Measurements from ENCODE around the gene IL22. TPM values are rescaled to one million over a fixed set of nuclear protein-coding genes. Genes with fewer than 3 reads are reported as not detected.

IL22 gene
- total RNA-seq, 1 donor from 2014 or later, result not detected

GRCh38 chr12:68269779-68270178 lies 16.4 kb upstream of the IL22 start:
- peaks cover 5% of the 10 kb centered on the region for H3K4me1 Mint-ChIP-seq (ENCODE audit: low read depth, unreplicated experiment)
- H3K27me3 Mint-ChIP-seq (ENCODE audit: low read depth, unreplicated experiment), result no peaks in the 10 kb centered on the region
- Histone ChIP-seq H3K27ac (ENCODE audit: low read depth, low read length) (no peak overlapping the region), H4K20me1 (ENCODE audit: insufficient read depth, low read length) (no peaks in the 10 kb centered on the region), H3K36me3 (ENCODE audit: insufficient read depth, low read length) (no peaks in the 10 kb centered on the region), H3K9me3 (ENCODE audit: insufficient read depth, low read depth, low read length) (no peaks in the 10 kb centered on the region), H2AFZ (ENCODE audit: low read depth, low read length) (no peak overlapping the region), H3K4me1 (ENCODE audit: insufficient read depth, low read length) (peaks cover under 1% of the 10 kb centered on the region), H3K27me3 (ENCODE audit: insufficient read depth, low read length) (no peaks in the 10 kb centered on the region), H3K9ac (ENCODE audit: low read length) (no peak overlapping the region), H3K4me2 (ENCODE audit: low read length) (no peak overlapping the region), H3K4me3 (ENCODE audit: insufficient read depth, low read depth, low read length) (no peak overlapping the region), H3K79me2 (ENCODE audit: insufficient read depth, low read length) (no peaks in the 10 kb centered on the region)
- no peak for FAIRE-seq
- no peaks in the 10 kb centered on the region for H3K9me3 Mint-ChIP-seq (ENCODE audit: unreplicated experiment)
- no peak for TF ChIP-seq CTCF (IDR thresholded peaks at IDR 0.05; ENCODE audit: insufficient read depth, low read depth, low read length)
- TF ChIP-seq EZH2 (IDR thresholded peaks at IDR 0.05; ENCODE audit: insufficient read depth, low read length), result no peak
- DNase-seq (ENCODE audit: low read depth), result no peak
- H3K27ac Mint-ChIP-seq (ENCODE audit: unreplicated experiment), result no peak overlapping the region
- H3K4me3 Mint-ChIP-seq (ENCODE audit: unreplicated experiment), result no peak overlapping the region
- H3K36me3 Mint-ChIP-seq (ENCODE audit: low read depth, unreplicated experiment), result no peaks in the 10 kb centered on the region

- H3K79me2 ChIP-seq (ENCODE audit: insufficient read depth, low read length), result no peaks in the 10 kb centered on the region
- H2AFZ ChIP-seq (ENCODE audit: low read depth, low read length), result no peak overlapping the region
- TF ChIP-seq EZH2 (IDR thresholded peaks at IDR 0.05; ENCODE audit: insufficient read depth, low read length) (no peak), CTCF (IDR thresholded peaks at IDR 0.05; ENCODE audit: insufficient read depth, low read depth, low read length) (no peak)
- no peaks in the 10 kb centered on the region for H3K9me3 ChIP-seq (ENCODE audit: insufficient read depth, low read depth, low read length)
- no peak overlapping the region for H3K4me2 ChIP-seq (ENCODE audit: low read length)
- no peak overlapping the region for H3K9ac ChIP-seq (ENCODE audit: low read length)
- no peaks in the 10 kb centered on the region for H4K20me1 ChIP-seq (ENCODE audit: insufficient read depth, low read length)
- no peak overlapping the region for H3K27ac Mint-ChIP-seq (ENCODE audit: unreplicated experiment)
- no peak for DNase-seq (ENCODE audit: low read depth)
- H3K27me3 Mint-ChIP-seq (ENCODE audit: low read depth, unreplicated experiment), result no peaks in the 10 kb centered on the region
- no peaks in the 10 kb centered on the region for H3K27me3 ChIP-seq (ENCODE audit: insufficient read depth, low read length)
- no peaks in the 10 kb centered on the region for H3K36me3 ChIP-seq (ENCODE audit: insufficient read depth, low read length)
- FAIRE-seq, result no peak
- H3K9me3 Mint-ChIP-seq (ENCODE audit: unreplicated experiment), result no peaks in the 10 kb centered on the region
- H3K4me3 ChIP-seq (ENCODE audit: insufficient read depth, low read depth, low read length), result no peak overlapping the region
- no peaks in the 10 kb centered on the region for H3K36me3 Mint-ChIP-seq (ENCODE audit: low read depth, unreplicated experiment)
- H3K4me1 ChIP-seq (ENCODE audit: insufficient read depth, low read length), result peaks cover 8% of the 10 kb centered on the region
- H3K27ac ChIP-seq (ENCODE audit: low read depth, low read length), result no peak overlapping the region
- H3K4me1 Mint-ChIP-seq (ENCODE audit: low read depth, unreplicated experiment), result peaks cover 5% of the 10 kb centered on the region
- H3K4me3 Mint-ChIP-seq (ENCODE audit: unreplicated experiment), result no peak overlapping the region
These were observed 15.6 kb upstream of the IL22 start for GRCh38 chr12:68268967-68269366.

- DNase-seq (ENCODE audit: low read depth) (peak; percentile 80), FAIRE-seq (no peak)
- Histone ChIP-seq H3K4me3 (ENCODE audit: insufficient read depth, low read depth, low read length) (no peak overlapping the region), H3K9me3 (ENCODE audit: insufficient read depth, low read depth, low read length) (no peaks in the 10 kb centered on the region), H3K4me1 (ENCODE audit: insufficient read depth, low read length) (peaks cover 8% of the 10 kb centered on the region), H3K4me2 (ENCODE audit: low read length) (no peak overlapping the region), H3K27ac (ENCODE audit: low read depth, low read length) (peak overlapping the region; percentile 11), H3K79me2 (ENCODE audit: insufficient read depth, low read length) (no peaks in the 10 kb centered on the region), H3K27me3 (ENCODE audit: insufficient read depth, low read length) (no peaks in the 10 kb centered on the region), H3K9ac (ENCODE audit: low read length) (peak overlapping the region; percentile 8), H4K20me1 (ENCODE audit: insufficient read depth, low read length) (no peaks in the 10 kb centered on the region), H3K36me3 (ENCODE audit: insufficient read depth, low read length) (no peaks in the 10 kb centered on the region), H2AFZ (ENCODE audit: low read depth, low read length) (no peak overlapping the region)
- Mint-ChIP-seq H3K9me3 (ENCODE audit: unreplicated experiment) (no peaks in the 10 kb centered on the region), H3K36me3 (ENCODE audit: low read depth, unreplicated experiment) (no peaks in the 10 kb centered on the region), H3K4me1 (ENCODE audit: low read depth, unreplicated experiment) (peaks cover 5% of the 10 kb centered on the region), H3K27ac (ENCODE audit: unreplicated experiment) (no peak overlapping the region), H3K27me3 (ENCODE audit: low read depth, unreplicated experiment) (no peaks in the 10 kb centered on the region), H3K4me3 (ENCODE audit: unreplicated experiment) (no peak overlapping the region)
- TF ChIP-seq EZH2 (IDR thresholded peaks at IDR 0.05; ENCODE audit: insufficient read depth, low read length), result no peak
- no peak for TF ChIP-seq CTCF (IDR thresholded peaks at IDR 0.05; ENCODE audit: insufficient read depth, low read depth, low read length)
These were observed 14.5 kb upstream of the IL22 start for GRCh38 chr12:68267892-68268396.
